SK-N-SH treated with all-trans-retinoic acid at 6 μM for 48 hours (cell line): Measurements from ENCODE around the gene PCID2.

ENCODE experiments used
- ATAC-seq: fragments of 200-7000 bp; cut with Tn5 transposase; 3 replicates; pipeline ENCODE4 v1.9.1; 2020; ENCODE audit warnings: mild to moderate bottlenecking, moderate library complexity
- ARNTL ChIP-seq: fragments of 450-650 bp; formaldehyde crosslinking; IDR thresholded peaks from 2 replicates; pipeline ENCODE4 v1.5.0; 2020; ENCODE audit warnings: low read depth, mild to moderate bottlenecking, moderate library complexity, borderline replicate concordance
- BACH2 ChIP-seq: fragments of 250-450 bp; sonication (Bioruptor Pico); IDR thresholded peaks from 2 replicates; pipeline ENCODE4 v1.9.0; 2021; ENCODE audit warnings: mild to moderate bottlenecking, borderline replicate concordance
- CREB5 ChIP-seq: fragments of 250-450 bp; sonication (Bioruptor Pico); IDR thresholded peaks from 2 replicates; pipeline ENCODE4 v1.5.1; 2020; ENCODE audit warnings: low read depth, mild to moderate bottlenecking, moderate library complexity
- CSDC2 ChIP-seq: fragments of 250-450 bp; sonication (Bioruptor Pico); IDR thresholded peaks from 2 replicates; pipeline ENCODE4 v1.5.0; 2020; ENCODE audit warnings: mild to moderate bottlenecking, moderate library complexity
- ESRRG ChIP-seq: fragments of 250-450 bp; sonication (Bioruptor Pico); IDR thresholded peaks from 2 replicates; pipeline ENCODE4 v1.6.1; 2021; ENCODE audit warnings: mild to moderate bottlenecking
- GLIS3 ChIP-seq: fragments of 250-450 bp; sonication (Bioruptor Pico); IDR thresholded peaks from 2 replicates; pipeline ENCODE4 v1.5.0; 2020; ENCODE audit warnings: mild to moderate bottlenecking, moderate library complexity
- ISL1 ChIP-seq: fragments of 250-450 bp; sonication (Bioruptor Pico); IDR thresholded peaks from 2 replicates; pipeline ENCODE4 v2.1.2; 2022; ENCODE audit warnings: mild to moderate bottlenecking, moderate library complexity
- OSR1 ChIP-seq: fragments of 250-450 bp; sonication (Bioruptor Pico); IDR thresholded peaks from 2 replicates; pipeline ENCODE4 v1.8.0; 2022; ENCODE audit warnings: moderate library complexity, mild to moderate bottlenecking, inconsistent platforms
- PATZ1 ChIP-seq: fragments of 250-450 bp; sonication (Bioruptor Pico); IDR thresholded peaks from 2 replicates; pipeline ENCODE4 v1.8.0; 2020; ENCODE audit warnings: mild to moderate bottlenecking, moderate library complexity, borderline replicate concordance
- PPARA ChIP-seq: fragments of 250-450 bp; sonication (Bioruptor Pico); IDR thresholded peaks from 2 replicates; pipeline ENCODE4 v1.5.0; 2020; ENCODE audit warnings: mild to moderate bottlenecking, borderline replicate concordance
- RARB ChIP-seq: fragments of 250-450 bp; sonication (Bioruptor Pico); IDR thresholded peaks from 2 replicates; pipeline ENCODE4 v1.8.0; 2021; ENCODE audit warnings: mild to moderate bottlenecking, moderate library complexity
- SNAI2 ChIP-seq: fragments of 250-450 bp; sonication (Bioruptor Pico); IDR thresholded peaks from 2 replicates; pipeline ENCODE4 v1.5.0; 2020; ENCODE audit warnings: mild to moderate bottlenecking, moderate library complexity
- TCF4 ChIP-seq: fragments of 250-450 bp; sonication (Bioruptor Pico); IDR thresholded peaks from 2 replicates; pipeline ENCODE4 v1.8.0; 2021; ENCODE audit warnings: mild to moderate bottlenecking, moderate library complexity, borderline replicate concordance
- TOX ChIP-seq: fragments of 250-450 bp; sonication (Bioruptor Pico); IDR thresholded peaks from 2 replicates; pipeline ENCODE4 v1.8.0; 2021; ENCODE audit warnings: mild to moderate bottlenecking, moderate library complexity, borderline replicate concordance
- TSHZ2 ChIP-seq: fragments of 250-450 bp; sonication (Bioruptor Pico); IDR thresholded peaks from 2 replicates; pipeline ENCODE4 v1.5.0; 2020; ENCODE audit warnings: mild to moderate bottlenecking, moderate library complexity
- ZC3H10 ChIP-seq: fragments of 250-450 bp; sonication (Bioruptor Pico); IDR thresholded peaks from 2 replicates; pipeline ENCODE4 v1.5.1; 2021; ENCODE audit warnings: mild to moderate bottlenecking, moderate library complexity
- ZFP3 ChIP-seq: fragments of 250-450 bp; sonication (Bioruptor Pico); IDR thresholded peaks from 2 replicates; pipeline ENCODE4 v1.5.0; 2020; ENCODE audit warnings: mild to moderate bottlenecking, moderate library complexity
- ZFP30 ChIP-seq: fragments of 450-650 bp; formaldehyde crosslinking; IDR thresholded peaks from 2 replicates; pipeline ENCODE4 v1.5.0; 2022; ENCODE audit warnings: mild to moderate bottlenecking, moderate library complexity
- ZNF565 ChIP-seq: fragments of 450-650 bp; formaldehyde crosslinking; conservative IDR thresholded peaks from 2 replicates; pipeline ENCODE4 v1.5.0; 2020; ENCODE audit warnings: low read depth, mild to moderate bottlenecking, moderate library complexity
- ZNF70 ChIP-seq: fragments of 450-650 bp; formaldehyde crosslinking; IDR thresholded peaks from 2 replicates; pipeline ENCODE4 v1.5.0; 2020; ENCODE audit warnings: mild to moderate bottlenecking, moderate library complexity
- ZNF8 ChIP-seq: fragments of 450-650 bp; formaldehyde crosslinking; IDR thresholded peaks from 2 replicates; pipeline ENCODE4 v1.5.0; 2020; ENCODE audit warnings: mild to moderate bottlenecking, moderate library complexity
- TF ChIP-seq, protein P1 (sequence below): fragments of 250-450 bp; sonication (Bioruptor Pico); IDR thresholded peaks from 2 replicates; pipeline ENCODE4 v1.8.0; 2021; ENCODE audit warnings: low read depth, mild to moderate bottlenecking, moderate library complexity, borderline replicate concordance
- TF ChIP-seq, protein P2 (sequence below): fragments of 250-450 bp; sonication (Bioruptor Pico); IDR thresholded peaks from 2 replicates; pipeline ENCODE4 v1.5.1; 2021; ENCODE audit warnings: mild to moderate bottlenecking, moderate library complexity

The PCID2 gene

DNA sequence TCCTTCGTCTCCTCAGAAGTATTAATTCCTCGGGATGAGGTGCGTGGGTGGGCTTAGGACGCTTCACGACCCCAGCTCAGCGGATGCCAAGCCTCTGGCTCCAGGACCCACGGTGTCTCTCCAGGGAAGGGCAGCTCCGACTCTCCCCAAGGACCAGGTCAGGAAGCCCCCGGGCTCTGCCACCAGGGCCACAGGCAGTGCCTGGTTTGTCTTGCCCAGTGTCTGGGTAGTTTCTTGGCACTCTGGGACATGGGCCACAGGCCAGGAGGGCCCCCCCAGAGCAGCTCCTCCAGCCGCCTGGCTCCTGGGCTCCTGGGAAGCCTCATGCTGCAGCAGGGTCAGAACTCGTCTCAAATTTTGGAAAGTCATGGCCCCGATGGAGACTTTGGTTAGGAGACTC lies 47.5 kb downstream of the PCID2 start (continued):
- TF ChIP-seq, protein P1, sequence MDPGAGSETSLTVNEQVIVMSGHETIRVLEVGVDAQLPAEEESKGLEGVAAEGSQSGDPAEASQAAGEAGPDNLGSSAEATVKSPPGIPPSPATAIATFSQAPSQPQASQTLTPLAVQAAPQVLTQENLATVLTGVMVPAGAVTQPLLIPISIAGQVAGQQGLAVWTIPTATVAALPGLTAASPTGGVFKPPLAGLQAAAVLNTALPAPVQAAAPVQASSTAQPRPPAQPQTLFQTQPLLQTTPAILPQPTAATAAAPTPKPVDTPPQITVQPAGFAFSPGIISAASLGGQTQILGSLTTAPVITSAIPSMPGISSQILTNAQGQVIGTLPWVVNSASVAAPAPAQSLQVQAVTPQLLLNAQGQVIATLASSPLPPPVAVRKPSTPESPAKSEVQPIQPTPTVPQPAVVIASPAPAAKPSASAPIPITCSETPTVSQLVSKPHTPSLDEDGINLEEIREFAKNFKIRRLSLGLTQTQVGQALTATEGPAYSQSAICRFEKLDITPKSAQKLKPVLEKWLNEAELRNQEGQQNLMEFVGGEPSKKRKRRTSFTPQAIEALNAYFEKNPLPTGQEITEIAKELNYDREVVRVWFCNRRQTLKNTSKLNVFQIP = no peak
- TF ChIP-seq ESRRG (CRISPR knock-in tag) (no peak), OSR1 (no peak), ZFP3 (CRISPR knock-in tag) (no peak), TCF4 (CRISPR knock-in tag) (no peak), GLIS3 (CRISPR knock-in tag) (no peak)

DNA sequence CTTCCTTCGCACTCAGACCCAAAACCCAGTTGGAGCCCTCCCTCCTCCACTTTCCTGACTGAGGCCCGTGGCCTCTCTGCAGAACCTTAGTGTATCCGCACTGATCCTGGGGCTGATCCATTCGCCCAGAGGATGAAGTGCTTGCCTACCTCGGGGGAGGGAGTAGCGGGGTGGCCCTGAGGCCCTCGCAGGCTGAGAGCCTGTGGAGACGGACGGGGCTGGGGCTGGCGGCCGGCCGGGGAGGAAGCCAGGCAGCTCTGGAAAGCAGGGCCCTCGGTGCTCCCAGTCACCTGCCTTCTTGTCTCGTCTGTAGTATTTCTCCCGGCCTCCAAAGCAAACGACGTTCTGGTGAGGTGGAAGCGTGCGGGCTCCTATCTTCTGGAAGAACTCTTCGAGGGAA lies 48.8 kb downstream of the PCID2 start:
- no peak for ATAC-seq
- TF ChIP-seq ZNF8 (CRISPR knock-in tag) (no peak), ZFP30 (CRISPR knock-in tag) (no peak), ZNF70 (CRISPR knock-in tag) (no peak), PATZ1 (CRISPR knock-in tag) (no peak), ZNF565 (CRISPR knock-in tag) (no peak), ESRRG (CRISPR knock-in tag) (no peak), RARB (CRISPR knock-in tag) (no peak), TCF4 (CRISPR knock-in tag) (no peak), CSDC2 (CRISPR knock-in tag) (no peak), OSR1 (no peak), SNAI2 (CRISPR knock-in tag) (no peak), ZFP3 (CRISPR knock-in tag) (no peak), BACH2 (CRISPR knock-in tag) (no peak), GLIS3 (CRISPR knock-in tag) (no peak), ISL1 (CRISPR knock-in tag) (no peak)

GRCh38 chr13:113158946-113159345 lies 49.5 kb downstream of the PCID2 start:
- no peak for ATAC-seq
- TF ChIP-seq, protein P1 = no peak
- TF ChIP-seq ZFP30 (CRISPR knock-in tag) = no peak

DNA sequence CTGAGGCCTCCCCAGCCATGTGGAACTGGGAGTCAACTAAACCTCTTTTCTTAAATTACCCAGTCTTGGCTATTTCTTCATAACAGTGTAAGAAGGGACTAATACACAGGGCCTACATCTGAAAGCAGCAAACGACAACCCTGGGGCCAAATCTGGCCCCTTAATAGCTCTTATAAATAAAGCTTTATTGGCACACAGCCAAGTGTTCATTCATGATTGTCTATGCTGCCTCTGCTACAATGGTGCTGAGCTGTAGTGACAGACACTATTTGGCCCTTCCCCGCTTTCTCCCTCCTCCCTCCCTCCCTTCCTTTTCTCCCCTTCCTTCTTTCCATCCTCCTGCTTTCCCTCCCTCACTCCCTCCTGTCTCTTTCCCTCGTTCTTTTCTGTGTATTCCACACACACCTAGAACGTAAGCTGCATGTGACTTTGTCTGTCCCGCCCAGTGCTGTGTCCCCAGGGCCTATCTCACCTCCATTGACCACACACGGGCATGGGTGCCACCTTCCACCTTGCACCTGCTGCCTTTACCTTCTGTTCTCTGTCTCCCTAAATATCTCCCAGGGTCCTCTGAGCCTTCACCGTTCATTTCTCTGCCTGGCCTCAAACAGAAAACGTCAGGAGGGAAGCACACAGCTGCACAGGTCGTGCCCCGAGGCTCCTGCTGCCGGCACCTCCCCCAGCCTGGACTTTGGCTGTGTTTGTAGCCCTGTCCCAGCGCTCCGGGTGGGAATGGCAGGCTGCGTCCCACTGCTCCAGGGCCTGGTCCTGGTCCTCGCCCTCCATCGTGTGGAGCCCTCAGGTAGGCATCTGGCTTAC lies 50.3 kb downstream of the PCID2 start, which contains the start of gene PROZ:
PROZ (plus strand) TSS at position 720 of the 819 bp plus-strand sequence; CDS start at position 733, 13 bp downstream.
- ATAC-seq = no peak
- TF ChIP-seq, protein P2, sequence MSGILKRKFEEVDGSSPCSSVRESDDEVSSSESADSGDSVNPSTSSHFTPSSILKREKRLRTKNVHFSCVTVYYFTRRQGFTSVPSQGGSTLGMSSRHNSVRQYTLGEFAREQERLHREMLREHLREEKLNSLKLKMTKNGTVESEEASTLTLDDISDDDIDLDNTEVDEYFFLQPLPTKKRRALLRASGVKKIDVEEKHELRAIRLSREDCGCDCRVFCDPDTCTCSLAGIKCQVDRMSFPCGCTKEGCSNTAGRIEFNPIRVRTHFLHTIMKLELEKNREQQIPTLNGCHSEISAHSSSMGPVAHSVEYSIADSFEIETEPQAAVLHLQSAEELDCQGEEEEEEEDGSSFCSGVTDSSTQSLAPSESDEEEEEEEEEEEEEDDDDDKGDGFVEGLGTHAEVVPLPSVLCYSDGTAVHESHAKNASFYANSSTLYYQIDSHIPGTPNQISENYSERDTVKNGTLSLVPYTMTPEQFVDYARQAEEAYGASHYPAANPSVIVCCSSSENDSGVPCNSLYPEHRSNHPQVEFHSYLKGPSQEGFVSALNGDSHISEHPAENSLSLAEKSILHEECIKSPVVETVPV (CRISPR knock-in tag) = no peak
- TF ChIP-seq ESRRG (CRISPR knock-in tag) = no peak
- TF ChIP-seq TOX (CRISPR knock-in tag) = no peak
- no peak for TF ChIP-seq ISL1 (CRISPR knock-in tag)
- no peak for TF ChIP-seq TSHZ2 (CRISPR knock-in tag)
- no peak for TF ChIP-seq ZC3H10 (CRISPR knock-in tag)
- no peak for TF ChIP-seq ZFP30 (CRISPR knock-in tag)
- TF ChIP-seq OSR1 = no peak
- TF ChIP-seq SNAI2 (CRISPR knock-in tag) = no peak
- TF ChIP-seq PPARA (CRISPR knock-in tag) = no peak
- TF ChIP-seq ZNF70 (CRISPR knock-in tag) = no peak
- TF ChIP-seq CSDC2 (CRISPR knock-in tag) = no peak
- no peak for TF ChIP-seq ARNTL (CRISPR knock-in tag)
- no peak for TF ChIP-seq CREB5 (CRISPR knock-in tag)
- TF ChIP-seq GLIS3 (CRISPR knock-in tag) = no peak
- TF ChIP-seq ZFP3 (CRISPR knock-in tag) = no peak
- TF ChIP-seq BACH2 (CRISPR knock-in tag) = no peak
